Naive thymus-derived CD8-positive, alpha-beta T cell (primary cell): ENCODE measurements around the gene CCDC88A. TPM values are rescaled to one million over a fixed set of nuclear protein-coding genes. Genes with fewer than 3 reads are reported as not detected.
"Not testable (repeated sequence)": the region's sequence is repeated elsewhere in the genome, so short reads cannot be mapped to it uniquely, and the experiment has no call there.

Experiments
- ATAC-seq, 2 donors: fragments of 150-1000 bp; cut with Tn5 transposase in 1 of 2; sonication (Bioruptor Pico), chemical (Tn5 transposase) in 1 of 2; 1 replicate in 1 of 2; 2 replicates in 1 of 2; pipeline ENCODE4 v1.10.0; 2021; ENCODE audit warnings: mild to moderate bottlenecking in 2 of 2, moderate library complexity in 2 of 2
- POLR2A ChIA-PET: fragments of 350-600 bp; sonication (Branson Sonifier 250); formaldehyde crosslinking; loops from one replicate; lab custom pipeline; 2021; ENCODE audit warnings: antibody characterized with exemption; lab: Charles Lee
- DNase-seq, 10 donors: peaks; one replicate each; pipeline versions ENCODE4 v3.0.0 to v3.0.0-alpha.2; 2020 to 2022
- H3K27ac Mint-ChIP-seq, 10 donors: one replicate each; pipeline ENCODE4 v1.8.0; 2020 to 2022; ENCODE audit warnings: mild to moderate bottlenecking in 10 of 10, mixed read lengths in 10 of 10, moderate library complexity in 4 of 10, inconsistent platforms in 1 of 10
- H3K27me3 Mint-ChIP-seq, 5 donors: one replicate each; pipeline ENCODE4 v1.8.0; 2021 to 2022; ENCODE audit warnings: mixed read lengths in 5 of 5
- H3K36me3 Mint-ChIP-seq, 3 donors: one replicate each; pipeline ENCODE4 v1.8.0; 2020 to 2022; ENCODE audit warnings: mixed read lengths in 3 of 3, mild to moderate bottlenecking in 2 of 3, inconsistent platforms in 1 of 3
- H3K4me1 Mint-ChIP-seq, 4 donors: one replicate each; pipeline ENCODE4 v1.8.0; 2021 to 2022; ENCODE audit warnings: mixed read lengths in 4 of 4
- H3K4me3 Mint-ChIP-seq, 10 donors: one replicate each; pipeline ENCODE4 v1.8.0; 2020 to 2022; ENCODE audit warnings: mild to moderate bottlenecking in 10 of 10, mixed read lengths in 10 of 10, moderate library complexity in 6 of 10, inconsistent platforms in 1 of 10
- H3K9me3 Mint-ChIP-seq, 9 donors: one replicate each; pipeline ENCODE4 v1.8.0; 2020 to 2022; ENCODE audit warnings: mixed read lengths in 9 of 9, mild to moderate bottlenecking in 3 of 9, inconsistent platforms in 1 of 9, moderate library complexity in 1 of 9
- polyA plus RNA-seq, 3 donors: library from polyadenylated mRNA; unstranded; fragments of 300-500 nt; fragmentation: Illumina TruSeq; gene quantifications; one replicate each; pipeline ENCODE4 v1.2.3, GENCODE V29; 2021
- total RNA-seq, 8 experiments: library from RNA in 2 of 8; stranded (reverse) in 2 of 8; gene quantifications; one replicate each; pipeline ENCODE4 v1.2.3 and lab custom pipeline; 2021 to 2026

The CCDC88A gene
- total and polyA plus RNA-seq, 5 experiments from 2014 or later: 0.87 to 26.1 (median 5.0) TPM

DNA sequence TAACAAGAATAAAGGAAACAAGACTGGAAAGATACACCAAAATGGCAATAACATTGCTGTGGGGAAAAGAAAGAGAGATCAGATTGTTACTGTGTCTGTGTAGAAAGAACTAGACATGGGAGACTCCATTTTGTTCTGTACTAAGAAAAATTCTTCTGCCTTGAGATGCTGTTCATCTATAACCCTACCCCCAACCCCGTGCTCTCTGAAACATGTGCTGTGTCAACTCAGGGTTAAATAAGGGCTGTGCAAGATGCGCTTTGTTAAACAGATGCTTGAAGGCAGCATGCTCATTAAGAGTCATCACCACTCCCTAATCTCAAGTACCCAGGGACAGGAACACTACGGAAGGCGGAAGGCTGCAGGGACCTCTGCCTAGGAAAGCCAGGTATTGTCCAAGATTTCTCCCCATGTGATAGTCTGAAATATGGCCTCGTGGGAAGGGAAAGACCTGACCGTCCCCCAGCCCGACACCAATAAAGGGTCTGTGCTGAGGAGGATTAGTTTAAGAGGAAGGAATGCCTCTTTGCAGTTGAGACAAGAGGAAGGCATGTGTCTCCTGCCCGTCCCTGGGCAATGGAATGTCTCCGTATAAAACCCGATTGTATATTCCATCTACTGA is 140.3 kb downstream of the CCDC88A start:
- peaks cover 9 to 23% (median 17%) of the 10 kb centered on the region in 4 donors for H3K4me1 Mint-ChIP-seq
- peak overlapping the region in 3 of 10 donors; percentile 6 to 49 (median 14) for H3K27ac Mint-ChIP-seq
- POLR2A ChIA-PET, DNase-seq, ATAC-seq, H3K4me3 Mint-ChIP-seq, H3K9me3 Mint-ChIP-seq, H3K27me3 Mint-ChIP-seq, H3K36me3 Mint-ChIP-seq: not testable (repeated sequence)

DNA sequence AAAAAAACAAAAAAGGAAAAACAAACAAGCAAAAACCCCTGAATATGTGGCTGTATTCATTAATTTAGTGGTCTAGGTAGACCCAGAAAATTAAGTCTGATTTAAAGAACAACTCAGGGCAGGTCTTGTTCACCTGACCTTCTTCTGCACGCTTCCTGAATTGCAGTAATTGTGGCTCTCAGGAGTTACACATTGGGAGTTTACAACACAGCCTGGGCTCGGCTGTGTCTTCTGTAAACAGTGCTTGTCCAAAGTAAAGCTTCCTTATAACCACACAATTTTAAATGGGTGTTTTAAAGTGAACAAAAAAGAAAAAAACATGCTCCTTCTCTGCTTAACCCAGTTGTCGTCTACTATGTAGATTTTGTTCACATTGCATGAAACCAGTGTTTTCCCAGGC is 142.3 kb downstream of the CCDC88A start:
- no peaks in the 10 kb centered on the region for H3K9me3 Mint-ChIP-seq
- no peak overlapping the region for H3K4me3 Mint-ChIP-seq
- H3K36me3 Mint-ChIP-seq: no peaks in the 10 kb centered on the region
- DNase-seq (no peak), ATAC-seq (no peak)
- H3K4me1 Mint-ChIP-seq: peaks cover 0 to 6% (median 4%) of the 10 kb centered on the region in 4 donors
- peaks cover 0 to 3% (median 0%) of the 10 kb centered on the region in 5 donors for H3K27me3 Mint-ChIP-seq
- no peak overlapping the region for H3K27ac Mint-ChIP-seq
- POLR2A ChIA-PET: no interaction called here

DNA sequence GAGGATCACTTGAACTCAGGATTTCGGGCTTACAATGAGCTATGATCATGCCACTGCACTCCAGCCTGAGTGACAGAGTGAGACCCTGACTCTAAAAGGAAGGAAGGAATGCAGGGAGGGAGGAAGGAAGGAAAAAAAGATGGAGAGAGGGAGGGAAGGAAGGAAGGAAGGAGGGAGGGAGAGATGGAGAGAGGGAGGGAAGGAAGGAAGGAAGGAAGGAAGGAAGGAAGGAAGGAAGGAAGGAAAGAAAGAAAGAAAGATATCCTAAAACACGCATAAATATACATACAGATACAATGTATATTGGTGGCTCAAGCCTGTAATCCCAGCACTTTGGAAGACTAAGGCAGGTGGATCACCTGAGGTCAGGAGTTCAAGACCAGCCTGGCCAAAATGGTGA is 145.3 kb downstream of the CCDC88A start:
- H3K36me3 Mint-ChIP-seq, POLR2A ChIA-PET, H3K9me3 Mint-ChIP-seq, ATAC-seq, DNase-seq, H3K27me3 Mint-ChIP-seq, H3K4me3 Mint-ChIP-seq, H3K27ac Mint-ChIP-seq: not testable (repeated sequence)
- peaks cover 6 to 15% (median 11%) of the 10 kb centered on the region in 4 donors for H3K4me1 Mint-ChIP-seq

DNA sequence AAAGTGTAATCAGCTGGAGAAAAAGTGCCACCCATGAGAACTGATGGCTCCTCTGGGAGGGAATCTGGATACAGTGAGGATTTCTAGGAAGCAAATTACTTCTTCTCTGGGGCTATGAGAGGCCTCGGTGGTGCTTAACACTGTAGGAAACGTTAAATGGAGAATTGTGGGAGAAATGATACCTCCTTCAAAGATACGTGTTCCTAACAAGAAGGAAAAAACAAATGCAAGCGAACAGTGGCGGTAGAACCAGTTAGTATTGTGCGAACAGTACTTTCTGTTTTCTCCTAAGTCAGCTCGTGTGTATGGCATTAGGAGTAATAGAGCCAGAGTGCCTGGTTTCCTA is 150.0 kb downstream of the CCDC88A start:
- DNase-seq (peak in 3 of 10 donors; percentile 13 to 24 (median 18)), ATAC-seq (peak; percentile 8 to 18)
- POLR2A ChIA-PET: interaction anchor here (0.6 to 3.1 kb wide), 10 partner anchors 12 to 348 kb away, joined by 3 to 17 read pairs (median 4); partner anchors contain the start of genes CCDC88A, CFAP36, CLHC1 and PPP4R3B
- H3K4me1 Mint-ChIP-seq: peaks cover 10 to 26% (median 24%) of the 10 kb centered on the region in 4 donors
- peaks cover 0 to 17% (median 2%) of the 10 kb centered on the region in 3 donors for H3K36me3 Mint-ChIP-seq
- peaks cover 0 to 3% (median 0%) of the 10 kb centered on the region in 5 donors for H3K27me3 Mint-ChIP-seq
- H3K4me3 Mint-ChIP-seq: peak overlapping the region; percentile 89 to 99 (median 96)
- H3K27ac Mint-ChIP-seq: peak overlapping the region; percentile 93 to 98 (median 97)
- H3K9me3 Mint-ChIP-seq: no peaks in the 10 kb centered on the region

DNA sequence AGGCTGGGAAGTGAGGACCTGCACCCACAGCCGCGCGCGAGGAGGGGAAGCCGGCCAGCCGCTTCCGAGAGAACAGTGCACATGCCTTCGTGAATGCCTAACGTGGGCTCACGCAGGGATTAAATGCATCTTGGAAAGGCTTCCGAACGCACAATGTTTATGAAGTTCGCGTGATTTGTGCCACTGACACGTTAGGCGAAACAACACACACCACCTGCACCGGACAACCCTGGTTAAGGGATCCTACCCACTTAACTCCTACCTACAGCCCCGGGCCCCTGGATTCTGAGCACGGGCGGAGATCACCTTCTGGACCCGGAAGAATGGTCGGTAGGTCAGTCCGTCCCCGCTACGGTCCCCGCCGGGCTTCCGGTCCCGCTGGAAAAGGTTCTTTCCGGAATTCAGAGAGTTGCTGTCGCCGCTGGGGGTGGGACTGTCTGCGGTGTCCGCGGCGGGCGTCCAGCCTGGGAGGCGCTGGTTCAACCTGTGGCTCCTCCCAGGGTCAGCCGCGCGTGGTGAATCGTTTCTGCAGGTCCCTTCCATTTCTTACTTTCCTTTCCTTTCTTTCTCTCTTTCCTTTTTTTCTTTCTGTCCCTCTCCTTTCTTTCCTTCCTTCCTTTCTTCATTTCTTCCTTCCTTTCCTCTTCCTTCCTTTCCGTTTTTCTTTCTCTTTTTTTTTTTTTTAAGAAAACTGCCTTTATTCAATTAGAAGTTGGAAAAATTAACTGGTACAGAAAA is 150.6 kb downstream of the CCDC88A start, which contains the start of gene MTIF2:
TSS of gene MTIF2 (minus strand) at position 325 of the 738 bp plus-strand sequence. CDS start 5,373 bp downstream, outside the sequence.
- peak within 1 kb of the TSS; percentile 89 to 99 (median 96) for H3K4me3 Mint-ChIP-seq
- peak within 1 kb of the TSS; percentile 93 to 98 (median 97) for H3K27ac Mint-ChIP-seq
- H3K4me1 Mint-ChIP-seq: peaks cover 10 to 27% (median 25%) of the 10 kb centered on the region in 4 donors
- no peaks in the 10 kb centered on the region for H3K9me3 Mint-ChIP-seq
- peaks cover 0 to 22% (median 5%) of the 10 kb centered on the region in 3 donors for H3K36me3 Mint-ChIP-seq
- ATAC-seq: peak; percentile 89 to 91
- POLR2A ChIA-PET: interaction anchor here (0.6 to 3.1 kb wide), 13 partner anchors 9 to 349 kb away, joined by 3 to 17 read pairs (median 4); partner anchors contain the start of genes CFAP36, CLHC1, PPP4R3B and RPS27A
- H3K27me3 Mint-ChIP-seq: no peaks in the 10 kb centered on the region
- peak; percentile 71 to 90 (median 80) for DNase-seq

DNA sequence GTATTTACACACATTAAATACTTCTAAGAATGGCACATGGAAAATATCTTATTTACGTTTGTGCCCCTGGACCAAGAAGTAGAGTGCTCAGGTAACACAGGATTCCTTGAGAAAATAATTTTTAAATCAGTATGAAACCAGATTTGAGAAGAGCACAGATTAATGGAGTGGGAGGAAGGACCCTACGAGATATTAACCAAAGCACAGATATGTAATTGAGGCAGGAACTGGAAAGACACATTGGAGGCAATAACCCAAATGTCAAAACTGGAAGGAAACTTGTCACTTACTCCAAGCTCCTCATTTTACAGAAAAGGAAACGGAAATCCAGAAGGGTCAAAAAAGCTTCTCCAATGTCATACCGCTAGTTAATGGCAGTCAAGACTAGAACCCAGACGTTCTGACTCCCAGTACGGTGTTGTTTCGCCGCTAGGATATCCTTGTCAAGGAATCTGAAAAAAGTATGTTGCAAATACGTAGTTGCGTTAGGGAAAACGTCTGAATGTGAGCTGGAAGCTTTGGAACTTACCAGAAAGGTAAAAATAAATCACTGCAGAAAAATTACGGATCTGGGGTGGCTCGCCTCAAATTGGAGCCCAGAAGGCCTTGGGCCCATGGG is 151.3 kb downstream of the CCDC88A start:
- H3K4me3 Mint-ChIP-seq: peak overlapping the region; percentile 89 to 99 (median 96)
- POLR2A ChIA-PET: interaction anchor here (0.8 to 3.1 kb wide), 6 partner anchors 8 to 44 kb away, joined by 3 to 14 read pairs (median 4); partner anchors contain the start of genes CLHC1 and RPS27A
- ATAC-seq (peak in 1 of 2 donors; percentile 5), DNase-seq (peak in 1 of 10 donors; percentile 11)
- H3K36me3 Mint-ChIP-seq: peaks cover 0 to 29% (median 11%) of the 10 kb centered on the region in 3 donors
- no peaks in the 10 kb centered on the region for H3K9me3 Mint-ChIP-seq
- no peaks in the 10 kb centered on the region for H3K27me3 Mint-ChIP-seq
- H3K27ac Mint-ChIP-seq: peak overlapping the region; percentile 93 to 98 (median 97)
- H3K4me1 Mint-ChIP-seq: peaks cover 10 to 27% (median 25%) of the 10 kb centered on the region in 4 donors

DNA sequence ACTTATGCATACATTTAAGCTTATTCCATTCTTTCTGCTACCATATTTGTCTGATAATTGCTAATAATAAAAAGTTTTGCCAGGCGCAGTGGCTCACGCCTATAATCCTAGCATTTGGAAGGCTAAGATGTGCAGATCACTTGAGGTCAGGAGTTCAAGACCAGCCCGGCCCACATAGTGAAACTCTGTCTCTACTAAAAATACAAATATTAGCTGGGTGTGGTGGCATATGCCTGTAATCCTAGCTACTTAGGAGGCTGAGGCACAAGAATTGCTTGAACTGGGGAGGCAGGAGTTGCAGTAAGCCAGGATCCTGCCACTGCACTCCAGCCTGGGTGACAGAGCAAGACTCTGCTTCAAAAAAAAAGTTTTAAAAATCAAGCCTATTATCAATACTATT is 160.1 kb downstream of the CCDC88A start:
- ATAC-seq, DNase-seq, H3K4me3 Mint-ChIP-seq, H3K9me3 Mint-ChIP-seq, H3K27me3 Mint-ChIP-seq, H3K4me1 Mint-ChIP-seq, H3K27ac Mint-ChIP-seq: not testable (repeated sequence)
- peaks cover 0 to 84% (median 22%) of the 10 kb centered on the region in 3 donors for H3K36me3 Mint-ChIP-seq
- POLR2A ChIA-PET: interaction anchor here (0.9 to 1.6 kb wide), 2 partner anchors 9 to 27 kb away, joined by 3 to 5 read pairs; partner anchors contain the start of gene MTIF2

DNA sequence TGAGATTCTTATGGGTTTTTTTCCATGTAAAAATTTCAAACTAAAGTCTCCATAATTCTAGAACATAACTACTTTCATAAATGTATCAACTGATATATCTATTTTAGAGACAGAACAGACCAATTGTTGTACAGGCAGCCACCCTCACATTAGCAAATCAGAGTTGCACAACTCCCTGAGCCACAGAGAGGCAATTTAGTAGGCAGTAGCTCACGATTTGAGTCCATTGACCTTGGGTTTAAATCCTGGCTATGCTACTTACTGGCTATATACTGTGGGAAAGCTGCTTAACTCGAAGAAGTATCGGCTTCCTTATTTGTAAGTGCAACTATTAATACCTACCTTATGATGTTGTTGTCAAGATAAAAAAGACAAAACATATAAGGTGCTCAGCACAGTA is 166.8 kb downstream of the CCDC88A start:
- Mint-ChIP-seq H3K36me3 (peaks cover 0 to 74% (median 12%) of the 10 kb centered on the region in 3 donors), H3K27me3 (no peaks in the 10 kb centered on the region), H3K4me3 (no peak overlapping the region), H3K9me3 (no peaks in the 10 kb centered on the region), H3K27ac (no peak overlapping the region), H3K4me1 (no peaks in the 10 kb centered on the region)
- no peak for ATAC-seq
- POLR2A ChIA-PET: no interaction called here
- DNase-seq: no peak

DNA sequence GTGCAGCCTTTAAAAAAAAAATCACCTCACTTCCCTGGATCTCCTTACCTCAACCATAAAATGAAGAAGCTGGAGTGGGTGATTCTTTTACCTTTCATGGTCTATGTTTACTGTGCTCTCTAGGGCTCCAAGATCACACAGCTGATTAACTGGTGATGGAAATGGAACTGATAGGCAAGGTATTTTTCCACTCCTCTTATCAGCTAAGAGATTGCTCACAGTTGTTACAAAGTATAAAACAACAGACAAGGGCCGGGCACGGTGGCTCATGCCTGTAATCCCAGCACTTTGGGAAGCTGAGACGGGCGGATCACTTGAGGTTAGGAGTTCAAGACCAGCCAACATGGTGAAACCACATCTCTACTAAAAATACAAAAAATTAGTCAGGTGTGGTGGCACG is 172.6 kb downstream of the CCDC88A start:
- ATAC-seq (no peak), DNase-seq (no peak)
- Mint-ChIP-seq H3K27me3 (no peaks in the 10 kb centered on the region), H3K4me3 (no peak overlapping the region), H3K9me3 (no peaks in the 10 kb centered on the region), H3K4me1 (no peaks in the 10 kb centered on the region), H3K36me3 (peaks cover 0 to 81% (median 21%) of the 10 kb centered on the region in 3 donors), H3K27ac (peak overlapping the region in 2 of 10 donors; percentile 7 to 43)
- POLR2A ChIA-PET: no interaction called here

DNA sequence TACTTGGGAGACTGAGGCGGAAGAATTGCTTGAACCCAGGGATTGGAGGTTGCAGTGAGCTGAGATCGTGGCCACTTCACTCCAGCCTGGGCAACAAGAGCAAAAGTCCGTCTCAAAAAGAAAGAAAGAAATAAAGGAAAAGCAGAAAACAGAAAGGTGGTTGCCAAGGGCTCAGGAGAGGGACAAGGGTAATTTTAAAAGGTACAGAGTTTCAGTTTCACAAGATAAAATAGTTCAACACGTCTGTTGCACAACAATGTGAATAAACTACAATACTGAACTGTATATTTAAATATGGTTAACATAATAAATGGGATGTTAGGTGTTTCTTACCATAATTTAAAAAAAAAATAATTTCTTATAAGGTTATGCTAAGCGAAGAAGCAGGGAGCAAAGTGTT is 174.2 kb downstream of the CCDC88A start:
- peak overlapping the region in 2 of 10 donors; percentile 27 to 63 for H3K27ac Mint-ChIP-seq
- DNase-seq (no peak), ATAC-seq (no peak)
- H3K9me3 Mint-ChIP-seq: no peaks in the 10 kb centered on the region
- no peaks in the 10 kb centered on the region for H3K4me1 Mint-ChIP-seq
- H3K4me3 Mint-ChIP-seq: no peak overlapping the region
- no peaks in the 10 kb centered on the region for H3K27me3 Mint-ChIP-seq
- H3K36me3 Mint-ChIP-seq: peaks cover 0 to 69% (median 16%) of the 10 kb centered on the region in 3 donors
- POLR2A ChIA-PET: interaction anchor here (0.6 kb wide), 1 partner anchor 17 kb away, joined by 4 read pairs; no protein-coding TSS in a partner anchor

DNA sequence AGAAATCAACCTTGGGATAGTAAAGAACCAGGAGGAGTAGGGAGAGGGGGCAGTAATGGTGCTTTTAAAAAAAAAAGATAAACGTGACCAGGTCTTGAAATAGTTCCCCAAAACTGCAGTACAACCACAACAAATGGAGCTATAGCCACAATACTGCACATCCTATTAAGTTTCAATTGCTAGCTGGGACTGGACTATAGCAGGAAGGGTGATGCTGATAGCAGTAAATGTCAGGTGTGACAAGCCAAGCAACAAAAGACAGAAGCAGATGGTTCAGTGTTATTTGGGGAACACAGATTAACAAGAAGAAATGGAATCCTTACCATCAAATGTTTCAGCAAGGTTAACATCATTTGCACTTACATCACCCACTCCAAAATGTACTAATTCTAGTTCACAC is 177.0 kb downstream of the CCDC88A start:
- H3K4me1 Mint-ChIP-seq: no peaks in the 10 kb centered on the region
- no peak overlapping the region for H3K4me3 Mint-ChIP-seq
- H3K27me3 Mint-ChIP-seq: no peaks in the 10 kb centered on the region
- no peaks in the 10 kb centered on the region for H3K9me3 Mint-ChIP-seq
- peaks cover 0 to 71% (median 21%) of the 10 kb centered on the region in 3 donors for H3K36me3 Mint-ChIP-seq
- ATAC-seq (no peak), DNase-seq (no peak)
- peak overlapping the region in 3 of 10 donors; percentile 10 to 54 (median 32) for H3K27ac Mint-ChIP-seq
- POLR2A ChIA-PET: no interaction called here

DNA sequence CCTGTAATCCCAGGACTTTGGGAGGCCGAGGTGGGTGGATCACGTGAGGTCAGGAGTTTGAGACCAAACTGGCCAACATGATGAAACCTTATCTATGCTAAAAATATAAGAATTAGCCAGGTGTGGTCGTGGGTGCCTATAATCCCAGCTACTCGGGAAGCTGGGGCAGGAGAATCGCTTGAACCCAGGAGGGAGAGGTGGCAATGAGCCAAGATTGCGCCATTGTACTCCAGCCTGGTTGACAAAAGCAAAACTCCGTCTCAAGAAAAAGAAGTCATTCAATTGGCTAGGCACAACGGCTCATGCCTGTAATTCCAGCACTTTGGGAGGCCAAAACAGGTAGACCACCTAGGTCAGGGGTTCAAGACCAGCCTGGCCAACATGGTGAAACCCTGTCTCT is 178.1 kb downstream of the CCDC88A start:
- DNase-seq, ATAC-seq, H3K27me3 Mint-ChIP-seq, H3K27ac Mint-ChIP-seq, H3K4me1 Mint-ChIP-seq, H3K9me3 Mint-ChIP-seq, POLR2A ChIA-PET, H3K4me3 Mint-ChIP-seq: not testable (repeated sequence)
- peaks cover 0 to 67% (median 21%) of the 10 kb centered on the region in 3 donors for H3K36me3 Mint-ChIP-seq
